Activated CD4-positive, alpha-beta memory T cell treated with anti-CD3 and anti-CD28 coated beads for 36 hours (primary cell): ENCODE results near the gene PLEKHD1. TPM values are rescaled to one million over a fixed set of nuclear protein-coding genes. Genes with fewer than 3 reads are reported as not detected.

Source experiments
- CTCF ChIA-PET: fragments of 350-600 bp; sonication (Branson Sonifier 250); formaldehyde crosslinking; loops from one replicate; lab custom pipeline; 2021; ENCODE audit warnings: antibody characterized with exemption, inconsistent platforms; lab: Charles Lee
- POLR2A ChIA-PET: fragments of 350-600 bp; sonication (Branson Sonifier 250); formaldehyde crosslinking; loops from one replicate; lab custom pipeline; 2021; ENCODE audit warnings: antibody characterized with exemption; lab: Charles Lee
- DNase-seq: peaks from one replicate; pipeline ENCODE4 v3.0.0-alpha.2; 2020
- H3K27ac Mint-ChIP-seq: one replicate; pipeline ENCODE4 v1.8.0; 2021; ENCODE audit warnings: mixed read lengths
- H3K27me3 Mint-ChIP-seq: one replicate; pipeline ENCODE4 v1.8.0; 2021; ENCODE audit warnings: mixed read lengths
- H3K36me3 Mint-ChIP-seq: one replicate; pipeline ENCODE4 v1.8.0; 2021; ENCODE audit warnings: mixed read lengths
- H3K4me1 Mint-ChIP-seq: one replicate; pipeline ENCODE4 v1.8.0; 2021; ENCODE audit warnings: low read depth, mixed read lengths
- H3K4me3 Mint-ChIP-seq: one replicate; pipeline ENCODE4 v1.8.0; 2021; ENCODE audit warnings: mild to moderate bottlenecking, mixed read lengths
- H3K9me3 Mint-ChIP-seq: one replicate; pipeline ENCODE4 v1.8.0; 2021; ENCODE audit warnings: mixed read lengths
- intact Hi-C: fragments of 100-400 bp; cut with micrococcal nuclease; formaldehyde crosslinking; loops from one replicate; pipeline ENCODE4 v1.15.1; 2023
- total RNA-seq, 2 experiments: library from RNA; stranded (reverse); gene quantifications; one replicate each; pipeline ENCODE4 v1.2.3, GENCODE V29; 2021

The PLEKHD1 gene
- total RNA-seq, 2 experiments from 2014 or later: 0.05 TPM

- Mint-ChIP-seq H3K36me3 (no peaks in the 10 kb centered on the region), H3K4me1 (no peaks in the 10 kb centered on the region), H3K27me3 (peaks cover 2% of the 10 kb centered on the region), H3K9me3 (no peaks in the 10 kb centered on the region), H3K4me3 (no peak overlapping the region), H3K27ac (no peak overlapping the region)
- POLR2A ChIA-PET: no interaction called here
- CTCF ChIA-PET: interaction anchor here (1.2 kb wide), 1 partner anchor 665 kb away, joined by 3 read pairs; no protein-coding TSS in a partner anchor
- intact Hi-C loops: no loop called here
- DNase-seq: no peak
Observed at GRCh38 chr14:69527635-69528034, 43.1 kb downstream of the PLEKHD1 start.

DNA sequence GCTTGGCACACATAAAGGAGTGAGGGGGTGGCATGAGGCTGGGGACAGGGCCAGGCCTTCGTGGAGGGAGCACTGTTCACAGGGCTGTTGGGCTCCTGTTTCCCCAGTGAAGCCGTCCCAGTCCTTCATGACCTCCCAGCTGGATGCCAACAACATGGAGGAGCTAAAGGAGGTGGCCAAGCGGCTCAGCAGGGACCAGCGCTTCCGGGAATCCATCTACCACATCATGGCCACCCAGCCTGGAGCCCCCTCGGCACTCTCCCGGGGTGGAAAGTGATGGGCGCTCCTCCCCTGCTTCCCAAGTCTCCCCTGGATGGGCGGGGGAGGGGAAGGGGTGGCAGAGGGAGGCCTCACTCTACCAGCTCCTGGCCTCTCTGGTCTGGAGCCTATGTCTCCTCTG, 43.6 kb downstream of the PLEKHD1 start:
- CTCF ChIA-PET: no interaction called here
- peaks cover 2% of the 10 kb centered on the region for H3K27me3 Mint-ChIP-seq

GRCh38 chr14:69528930-69529329, 44.4 kb downstream of the PLEKHD1 start:
- Mint-ChIP-seq H3K27ac (no peak overlapping the region), H3K9me3 (no peaks in the 10 kb centered on the region), H3K4me3 (no peak overlapping the region), H3K4me1 (no peaks in the 10 kb centered on the region), H3K27me3 (peaks cover 2% of the 10 kb centered on the region), H3K36me3 (no peaks in the 10 kb centered on the region)
- no peak for DNase-seq
- ChIA-PET CTCF (interaction anchor here (0.8 kb wide), 2 partner anchors 29 to 46 kb away, joined by 3 to 5 read pairs; partner anchors contain the start of gene CCDC177), POLR2A (no interaction called here)
- intact Hi-C loops: no loop called here

More for the DNA sequence above, 43.6 kb downstream of the PLEKHD1 start:
- no peaks in the 10 kb centered on the region for H3K4me1 Mint-ChIP-seq
- intact Hi-C loops: no loop called here
- H3K27ac Mint-ChIP-seq: no peak overlapping the region
- POLR2A ChIA-PET: no interaction called here
- H3K9me3 Mint-ChIP-seq: no peaks in the 10 kb centered on the region
- no peak overlapping the region for H3K4me3 Mint-ChIP-seq
- no peak for DNase-seq
- no peaks in the 10 kb centered on the region for H3K36me3 Mint-ChIP-seq

GRCh38 chr14:69529563-69529962, 45.0 kb downstream of the PLEKHD1 start:
- intact Hi-C loops: no loop called here
- H3K27ac Mint-ChIP-seq: no peak overlapping the region
- H3K4me3 Mint-ChIP-seq: no peak overlapping the region
- no peaks in the 10 kb centered on the region for H3K36me3 Mint-ChIP-seq
- no peak for DNase-seq
- no peaks in the 10 kb centered on the region for H3K9me3 Mint-ChIP-seq
- ChIA-PET CTCF (interaction anchor here (0.8 to 1.1 kb wide), 3 partner anchors 20 to 45 kb away, joined by 3 to 5 read pairs (median 3); partner anchors contain the start of gene CCDC177), POLR2A (no interaction called here)
- no peaks in the 10 kb centered on the region for H3K4me1 Mint-ChIP-seq
- peaks cover 2% of the 10 kb centered on the region for H3K27me3 Mint-ChIP-seq

GRCh38 chr14:69530095-69530494, 45.6 kb downstream of the PLEKHD1 start:
- intact Hi-C loops: no loop called here
- H3K4me3 Mint-ChIP-seq: no peak overlapping the region
- ChIA-PET CTCF (interaction anchor here (1.1 kb wide), 1 partner anchor 20 kb away, joined by 3 read pairs; no protein-coding TSS in a partner anchor), POLR2A (no interaction called here)
- DNase-seq: no peak
- H3K4me1 Mint-ChIP-seq: no peaks in the 10 kb centered on the region
- H3K36me3 Mint-ChIP-seq: no peaks in the 10 kb centered on the region
- H3K27ac Mint-ChIP-seq: no peak overlapping the region
- no peaks in the 10 kb centered on the region for H3K9me3 Mint-ChIP-seq
- H3K27me3 Mint-ChIP-seq: peaks cover 5% of the 10 kb centered on the region

GRCh38 chr14:69531135-69531534, 46.6 kb downstream of the PLEKHD1 start:
- intact Hi-C loops: no loop called here
- Mint-ChIP-seq H3K36me3 (no peaks in the 10 kb centered on the region), H3K9me3 (no peaks in the 10 kb centered on the region), H3K4me3 (no peak overlapping the region), H3K27ac (no peak overlapping the region), H3K27me3 (peaks cover 11% of the 10 kb centered on the region), H3K4me1 (no peaks in the 10 kb centered on the region)
- no peak for DNase-seq
- ChIA-PET CTCF (no interaction called here), POLR2A (no interaction called here)

GRCh38 chr14:69532561-69533340, 48.2 kb downstream of the PLEKHD1 start:
- Mint-ChIP-seq H3K27me3 (peaks cover 11% of the 10 kb centered on the region), H3K36me3 (no peaks in the 10 kb centered on the region), H3K4me3 (no peak overlapping the region), H3K27ac (no peak overlapping the region), H3K4me1 (no peaks in the 10 kb centered on the region), H3K9me3 (no peaks in the 10 kb centered on the region)
- ChIA-PET CTCF (no interaction called here), POLR2A (no interaction called here)
- intact Hi-C loops: no loop called here
- no peak for DNase-seq

GRCh38 chr14:69535230-69535848, 50.8 kb downstream of the PLEKHD1 start:
- ChIA-PET CTCF (interaction anchor here (1.0 to 1.4 kb wide), 2 partner anchors 12 to 20 kb away, joined by 4 to 5 read pairs; no protein-coding TSS in a partner anchor), POLR2A (no interaction called here)
- Mint-ChIP-seq H3K9me3 (no peaks in the 10 kb centered on the region), H3K27ac (no peak overlapping the region), H3K36me3 (no peaks in the 10 kb centered on the region), H3K4me3 (no peak overlapping the region), H3K4me1 (no peaks in the 10 kb centered on the region), H3K27me3 (peaks cover 11% of the 10 kb centered on the region)
- no peak for DNase-seq
- intact Hi-C loops: loop anchor here (1.0 kb wide), 1 partner anchor 39 kb away; the partner anchor contains the start of gene CCDC177

DNA sequence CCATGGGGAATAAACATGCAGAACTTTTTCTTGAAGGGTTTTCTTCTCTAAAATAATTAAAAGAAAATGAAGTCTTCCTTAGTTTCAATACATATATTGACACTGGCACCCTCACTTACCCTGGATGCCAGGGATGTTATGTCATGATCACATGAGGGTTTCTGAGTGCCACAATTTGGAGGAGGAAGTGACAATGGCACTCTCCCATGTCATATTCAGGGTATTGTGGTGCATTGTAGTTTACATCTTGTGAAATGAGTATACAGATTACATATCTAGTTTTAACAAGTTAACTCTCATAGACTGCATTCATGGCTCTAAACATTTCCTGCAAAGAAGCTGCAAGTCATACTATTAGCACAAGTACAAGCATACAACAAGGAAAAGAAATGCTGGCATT, 52.4 kb downstream of the PLEKHD1 start:
- intact Hi-C loops: no loop called here
- Mint-ChIP-seq H3K27me3 (peaks cover 9% of the 10 kb centered on the region), H3K27ac (no peak overlapping the region), H3K4me3 (no peak overlapping the region), H3K36me3 (no peaks in the 10 kb centered on the region), H3K4me1 (no peaks in the 10 kb centered on the region), H3K9me3 (no peaks in the 10 kb centered on the region)
- POLR2A ChIA-PET: no interaction called here
- no peak for DNase-seq
- CTCF ChIA-PET: interaction anchor here (1.0 kb wide), 1 partner anchor 38 kb away, joined by 4 read pairs; no protein-coding TSS in a partner anchor

DNA sequence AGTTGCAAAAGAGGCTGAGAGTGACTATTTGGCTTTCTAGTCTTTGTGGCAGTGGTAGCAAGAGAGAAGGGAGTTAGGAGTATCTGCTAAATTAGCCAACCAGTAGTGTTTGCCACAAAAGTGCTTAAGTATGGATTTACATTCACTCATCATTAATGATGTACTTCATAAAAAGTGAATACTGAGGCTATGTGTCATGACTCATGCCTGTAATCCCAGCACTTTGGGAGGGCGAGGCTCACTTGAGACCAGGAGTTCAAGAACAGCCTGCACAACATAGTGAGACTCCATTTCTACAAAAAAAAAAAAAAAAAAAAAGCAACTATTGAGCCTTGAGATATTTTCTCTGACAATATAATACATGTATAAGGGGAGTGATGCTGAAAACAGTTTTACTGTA, 53.4 kb downstream of the PLEKHD1 start:
- DNase-seq: no peak
- Mint-ChIP-seq H3K27ac (no peak overlapping the region), H3K27me3 (peaks cover 11% of the 10 kb centered on the region), H3K36me3 (no peaks in the 10 kb centered on the region), H3K4me1 (no peaks in the 10 kb centered on the region), H3K9me3 (no peaks in the 10 kb centered on the region), H3K4me3 (no peak overlapping the region)
- intact Hi-C loops: no loop called here
- CTCF ChIA-PET: interaction anchor here (1.5 kb wide), 1 partner anchor 10 kb away, joined by 3 read pairs; no protein-coding TSS in a partner anchor
- POLR2A ChIA-PET: no interaction called here

DNA sequence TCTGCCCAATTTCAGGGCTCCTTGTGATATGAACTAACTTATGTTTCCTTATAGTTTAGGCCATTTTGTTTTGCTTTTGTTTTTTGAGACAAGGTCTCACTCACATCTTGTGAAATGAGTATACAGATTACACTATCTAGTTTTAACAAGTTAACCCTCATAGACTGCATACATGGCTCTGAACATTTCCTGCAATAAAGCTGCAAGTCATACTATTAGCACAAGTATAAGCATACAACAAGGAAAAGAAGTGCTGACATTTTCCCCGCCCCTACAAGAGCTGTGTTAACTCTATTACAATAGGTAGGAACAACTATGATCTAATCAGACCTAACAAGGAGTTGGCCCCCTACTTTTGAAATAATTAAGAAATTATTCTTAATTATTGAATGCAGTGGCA, 54.2 kb downstream of the PLEKHD1 start:
- H3K36me3 Mint-ChIP-seq: no peaks in the 10 kb centered on the region
- DNase-seq: no peak
- ChIA-PET CTCF (interaction anchor here (1.5 to 2.2 kb wide), 2 partner anchors 9 to 10 kb away, joined by 3 to 5 read pairs; no protein-coding TSS in a partner anchor), POLR2A (no interaction called here)
- peaks cover 13% of the 10 kb centered on the region for H3K27me3 Mint-ChIP-seq
- intact Hi-C loops: no loop called here
- no peaks in the 10 kb centered on the region for H3K9me3 Mint-ChIP-seq
- peaks cover 5% of the 10 kb centered on the region for H3K4me1 Mint-ChIP-seq
- H3K27ac Mint-ChIP-seq: no peak overlapping the region
- no peak overlapping the region for H3K4me3 Mint-ChIP-seq
